HG03060 (cell line): ENCODE measurements around the gene FCHO1.

Source experiments
- ATAC-seq: cut with Tn5 transposase; IDR thresholded peaks from one replicate; pipeline ENCODE4 v1.9.1; 2021; ENCODE audit warnings: low read depth, moderate number of reproducible peaks; ENCODE audit not compliant: unreplicated experiment

Gene FCHO1, protein sequence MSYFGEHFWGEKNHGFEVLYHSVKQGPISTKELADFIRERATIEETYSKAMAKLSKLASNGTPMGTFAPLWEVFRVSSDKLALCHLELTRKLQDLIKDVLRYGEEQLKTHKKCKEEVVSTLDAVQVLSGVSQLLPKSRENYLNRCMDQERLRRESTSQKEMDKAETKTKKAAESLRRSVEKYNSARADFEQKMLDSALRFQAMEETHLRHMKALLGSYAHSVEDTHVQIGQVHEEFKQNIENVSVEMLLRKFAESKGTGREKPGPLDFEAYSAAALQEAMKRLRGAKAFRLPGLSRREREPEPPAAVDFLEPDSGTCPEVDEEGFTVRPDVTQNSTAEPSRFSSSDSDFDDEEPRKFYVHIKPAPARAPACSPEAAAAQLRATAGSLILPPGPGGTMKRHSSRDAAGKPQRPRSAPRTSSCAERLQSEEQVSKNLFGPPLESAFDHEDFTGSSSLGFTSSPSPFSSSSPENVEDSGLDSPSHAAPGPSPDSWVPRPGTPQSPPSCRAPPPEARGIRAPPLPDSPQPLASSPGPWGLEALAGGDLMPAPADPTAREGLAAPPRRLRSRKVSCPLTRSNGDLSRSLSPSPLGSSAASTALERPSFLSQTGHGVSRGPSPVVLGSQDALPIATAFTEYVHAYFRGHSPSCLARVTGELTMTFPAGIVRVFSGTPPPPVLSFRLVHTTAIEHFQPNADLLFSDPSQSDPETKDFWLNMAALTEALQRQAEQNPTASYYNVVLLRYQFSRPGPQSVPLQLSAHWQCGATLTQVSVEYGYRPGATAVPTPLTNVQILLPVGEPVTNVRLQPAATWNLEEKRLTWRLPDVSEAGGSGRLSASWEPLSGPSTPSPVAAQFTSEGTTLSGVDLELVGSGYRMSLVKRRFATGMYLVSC

DNA sequence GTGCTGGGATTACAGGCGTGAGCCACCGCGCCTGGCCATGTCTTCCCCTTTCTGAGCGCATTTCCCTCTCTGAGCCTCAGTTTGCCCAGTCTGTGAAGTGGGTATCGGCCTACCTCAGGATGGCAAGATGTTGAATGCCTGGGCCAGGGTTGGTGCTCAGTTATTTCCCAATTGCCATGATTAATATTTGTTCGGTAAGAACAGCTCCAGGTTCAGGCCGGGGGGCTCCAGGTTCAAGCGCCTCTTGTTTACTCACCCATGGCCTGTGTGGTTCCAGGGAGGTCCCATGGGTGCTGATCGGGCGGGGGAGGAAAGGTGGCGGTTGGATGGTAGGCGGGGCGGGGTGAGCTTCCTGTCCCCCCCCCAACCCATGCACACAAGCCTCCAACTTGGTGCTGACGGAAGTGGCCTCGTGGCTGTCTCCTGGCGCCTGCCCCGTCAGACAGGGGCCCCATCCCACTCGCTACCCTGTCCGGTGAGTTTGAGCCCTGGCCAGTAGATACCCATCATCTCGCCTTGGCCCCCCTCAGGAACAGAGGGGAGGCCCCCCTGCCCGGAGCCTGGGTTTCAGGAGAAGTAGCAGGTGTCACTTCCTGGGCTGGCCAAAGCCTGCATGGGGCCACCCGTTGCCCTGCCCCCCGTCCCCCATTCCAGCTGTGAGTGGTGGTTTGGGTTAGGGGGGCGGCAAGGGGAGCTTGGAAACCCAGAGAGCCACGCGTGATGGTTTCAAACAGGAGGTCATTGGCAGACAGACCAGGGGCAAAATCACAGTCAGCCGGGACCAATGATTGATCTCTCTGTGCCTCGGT lies at the start of gene FCHO1:
TSS of gene FCHO1 (plus strand) at position 375 of the 809 bp plus-strand sequence. CDS start 3,688 bp downstream, outside the sequence.
- ATAC-seq: no peak

DNA sequence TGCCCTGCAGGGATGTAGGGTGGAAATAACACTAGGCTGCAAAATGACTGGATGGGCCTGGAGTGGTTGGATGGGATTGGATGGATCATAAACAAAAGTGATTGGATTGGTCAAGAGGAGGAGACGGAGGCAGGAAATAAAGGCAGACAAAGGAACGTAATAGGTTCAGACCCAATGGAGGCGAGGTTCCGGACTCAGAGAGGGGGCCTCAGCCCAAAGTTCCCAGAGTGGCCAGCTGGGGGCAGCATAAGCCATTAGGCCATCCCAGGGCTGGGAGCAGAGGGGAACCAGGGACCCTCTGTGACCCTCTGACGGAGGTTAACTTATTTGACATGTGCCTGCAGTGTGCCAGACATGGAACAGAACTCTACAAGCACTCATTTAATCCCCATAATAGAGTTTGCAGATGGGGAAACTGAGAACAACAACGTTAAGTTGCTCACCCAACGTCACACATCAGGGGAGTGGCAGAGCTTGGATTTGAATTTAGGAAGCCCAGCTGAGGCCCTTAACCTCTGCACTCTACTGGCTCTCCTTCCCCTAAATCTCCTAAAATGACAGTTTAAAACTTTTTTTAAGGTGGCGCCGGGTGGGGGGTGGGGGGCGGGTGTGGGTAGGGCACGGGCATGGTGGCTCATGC lies 47.3 kb upstream of the FCHO1 start:
- ATAC-seq: no peak

DNA sequence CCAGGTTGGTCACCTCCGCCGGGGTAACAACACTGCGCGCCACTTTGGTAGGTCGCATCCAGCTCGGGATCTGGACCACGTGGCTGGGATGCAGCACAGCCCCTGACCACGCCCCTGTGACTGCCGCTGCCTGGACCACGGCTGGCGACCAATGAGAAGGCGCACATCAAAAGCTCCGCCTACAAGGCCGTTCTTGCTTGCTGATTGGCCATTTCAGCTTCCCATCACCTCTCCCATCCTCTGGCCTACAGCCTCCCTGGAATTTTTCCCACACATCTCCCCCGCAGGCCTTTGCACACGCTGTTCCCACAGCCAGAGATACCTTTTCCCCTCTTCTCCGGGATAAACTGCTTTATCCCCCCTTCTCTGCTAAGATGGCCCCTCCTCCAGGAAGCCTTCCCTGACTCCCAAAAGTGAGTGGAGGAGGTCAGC lies 44.5 kb upstream of the FCHO1 start:
- no peak for ATAC-seq

DNA sequence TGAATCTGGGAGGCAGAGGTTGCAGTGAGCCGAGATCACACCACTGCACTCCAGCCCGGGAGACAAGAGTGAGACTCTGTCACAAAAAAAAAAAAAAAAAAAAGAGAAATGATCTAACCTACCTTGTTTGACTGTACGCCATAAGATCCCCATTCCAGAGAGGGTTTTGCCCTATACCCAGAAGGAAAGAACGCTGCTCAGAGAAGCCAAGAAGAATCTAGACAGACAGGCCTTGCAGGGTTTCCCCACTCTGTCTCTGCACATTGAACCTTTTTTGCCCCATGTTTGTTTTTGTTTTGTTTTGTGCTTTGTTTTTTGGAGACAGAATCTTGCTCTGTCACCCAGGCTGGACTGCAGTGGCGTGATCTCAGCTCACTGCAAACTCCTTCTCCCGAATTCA lies 39.4 kb upstream of the FCHO1 start:
- no peak for ATAC-seq

DNA sequence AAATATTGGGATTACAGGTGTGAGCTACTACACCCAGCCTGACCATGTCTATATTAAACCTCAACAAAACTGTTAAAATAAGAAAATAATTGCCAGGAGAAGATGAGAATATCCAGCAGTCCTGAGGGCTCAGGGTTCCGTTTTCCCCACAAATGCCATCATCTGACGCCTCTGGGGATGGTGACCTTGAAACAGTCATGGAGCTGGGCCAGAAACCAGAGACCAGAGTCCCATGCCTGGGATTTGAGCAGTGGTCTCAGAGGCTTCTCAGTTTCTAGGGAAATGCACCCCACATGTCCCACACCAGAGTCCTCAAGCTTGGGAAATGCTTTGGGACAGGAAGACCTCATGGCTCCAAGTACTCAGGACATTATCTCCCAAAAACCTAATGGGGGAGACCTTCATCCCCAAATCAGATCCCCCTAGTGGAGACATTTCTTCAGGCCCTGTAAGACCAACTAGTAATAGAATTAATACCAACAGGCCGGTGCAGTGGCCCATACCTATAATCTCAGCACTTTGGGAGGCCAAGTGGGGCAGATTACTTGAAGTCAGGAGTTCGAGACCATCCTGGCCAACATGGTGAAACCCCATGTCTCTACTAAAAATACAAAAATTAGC lies 34.9 kb upstream of the FCHO1 start:
- no peak for ATAC-seq

DNA sequence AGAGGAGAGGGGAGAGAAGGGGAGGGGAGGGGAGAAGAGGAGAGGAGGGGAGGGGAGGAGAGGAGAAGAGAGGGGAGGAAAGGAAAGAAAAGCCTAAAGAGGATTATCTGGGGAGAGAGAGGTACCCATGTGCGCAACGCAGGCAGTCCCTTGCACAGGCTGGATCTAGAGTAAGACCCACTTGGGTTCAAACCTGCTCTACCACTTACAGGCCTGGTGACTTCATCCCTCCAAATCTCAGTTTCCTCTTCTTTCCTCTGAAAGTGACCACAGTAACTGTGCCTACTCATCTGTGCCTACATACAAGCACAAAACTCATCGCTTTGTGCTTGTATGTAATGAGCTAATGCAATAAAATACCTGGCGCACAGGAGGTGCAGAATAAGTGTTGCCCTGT lies 32.7 kb upstream of the FCHO1 start:
- ATAC-seq: no peak

DNA sequence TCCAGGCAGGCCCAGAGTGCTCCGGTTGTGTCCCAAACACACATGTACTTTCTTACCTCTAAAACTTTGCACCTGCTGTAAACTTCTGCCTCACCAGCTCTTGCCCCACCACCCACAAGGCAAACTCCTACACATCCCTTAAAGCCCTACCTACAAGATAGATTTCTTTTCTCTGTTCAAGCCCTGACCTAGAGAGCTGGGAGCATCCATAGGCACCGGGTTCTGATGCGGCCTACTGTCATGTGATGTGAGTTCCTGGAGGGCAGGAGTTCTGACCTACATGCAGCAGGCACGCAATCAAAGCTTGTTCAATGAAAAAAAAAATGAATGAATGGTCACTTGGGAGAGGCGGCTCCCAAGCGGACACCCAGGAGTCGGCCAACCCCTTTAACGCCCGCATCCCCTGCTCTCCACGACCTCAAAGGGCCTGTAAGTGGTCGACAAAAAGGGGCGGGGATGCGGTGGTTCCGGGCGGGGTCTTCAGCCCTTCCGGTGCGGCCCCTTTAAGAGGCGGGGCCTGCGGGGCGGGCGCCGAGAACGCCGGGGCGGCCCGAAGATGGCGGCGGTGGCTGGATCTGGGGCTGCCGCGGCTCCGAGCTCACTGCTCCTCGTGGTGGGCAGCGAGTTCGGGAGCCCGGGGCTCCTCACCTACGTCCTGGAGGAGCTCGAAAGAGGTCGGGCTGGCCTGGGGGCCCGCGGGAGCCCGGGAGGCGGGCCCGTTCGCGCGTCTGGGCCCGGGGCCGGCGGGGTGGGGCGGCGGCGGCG lies 32.1 kb upstream of the FCHO1 start, which contains the start of gene MAP1S:
TSS of gene MAP1S (plus strand) at position 534 of the 765 bp plus-strand sequence. CDS start at position 557, 23 bp downstream.
- ATAC-seq: no peak

DNA sequence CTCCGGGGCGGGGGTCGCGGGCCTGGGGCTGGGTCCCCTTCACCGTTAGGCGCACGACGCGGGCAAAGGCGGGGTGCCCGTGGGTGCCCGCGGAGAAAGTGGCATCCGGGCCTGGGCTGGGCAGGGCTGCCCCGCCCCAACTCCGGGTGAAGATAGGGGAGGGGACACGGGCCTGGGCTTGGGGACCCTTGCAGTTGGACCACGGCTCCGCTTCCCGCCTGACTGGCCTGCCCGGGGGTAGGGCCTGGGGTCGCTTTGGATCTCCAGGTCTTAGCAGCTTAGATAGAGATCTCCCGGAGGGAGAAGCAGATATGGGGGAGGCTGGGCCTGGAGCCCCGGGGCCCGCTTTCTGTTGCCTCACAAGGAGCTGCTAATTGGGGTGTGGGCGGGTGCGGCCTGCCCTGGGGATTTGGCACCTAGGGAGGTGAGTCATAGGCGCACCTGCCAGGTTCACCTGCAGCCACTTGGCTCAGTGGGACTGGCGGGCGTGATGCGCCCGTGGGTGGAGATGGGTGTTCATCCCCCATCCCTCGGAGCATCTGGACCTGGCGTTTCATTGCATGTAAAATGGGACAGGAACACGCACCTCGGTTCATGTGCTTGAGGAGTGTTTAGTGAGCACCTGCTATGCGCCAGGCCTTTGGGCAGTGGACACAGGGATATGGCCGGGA lies 31.4 kb upstream of the FCHO1 start:
- no peak for ATAC-seq

DNA sequence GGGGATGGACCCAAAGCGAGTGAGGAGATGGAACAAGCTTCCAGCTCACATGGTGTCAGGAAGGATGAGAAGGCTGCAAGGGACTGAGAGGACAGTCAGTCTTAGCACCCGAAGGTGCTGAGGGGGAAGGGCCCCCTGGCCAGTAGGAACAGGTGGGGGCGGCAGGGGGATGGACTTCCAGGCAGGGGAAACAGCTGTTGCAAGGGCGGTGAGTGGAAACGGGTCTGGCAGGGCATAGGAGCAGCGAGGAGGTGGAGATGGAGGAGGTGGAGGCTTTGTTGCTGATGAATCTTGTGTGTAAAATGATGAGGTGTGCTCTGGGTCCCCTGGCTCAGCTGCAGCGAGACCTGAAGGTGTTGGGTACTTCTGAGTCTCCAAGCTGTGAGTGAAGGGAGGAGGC lies 30.8 kb upstream of the FCHO1 start:
- no peak for ATAC-seq

DNA sequence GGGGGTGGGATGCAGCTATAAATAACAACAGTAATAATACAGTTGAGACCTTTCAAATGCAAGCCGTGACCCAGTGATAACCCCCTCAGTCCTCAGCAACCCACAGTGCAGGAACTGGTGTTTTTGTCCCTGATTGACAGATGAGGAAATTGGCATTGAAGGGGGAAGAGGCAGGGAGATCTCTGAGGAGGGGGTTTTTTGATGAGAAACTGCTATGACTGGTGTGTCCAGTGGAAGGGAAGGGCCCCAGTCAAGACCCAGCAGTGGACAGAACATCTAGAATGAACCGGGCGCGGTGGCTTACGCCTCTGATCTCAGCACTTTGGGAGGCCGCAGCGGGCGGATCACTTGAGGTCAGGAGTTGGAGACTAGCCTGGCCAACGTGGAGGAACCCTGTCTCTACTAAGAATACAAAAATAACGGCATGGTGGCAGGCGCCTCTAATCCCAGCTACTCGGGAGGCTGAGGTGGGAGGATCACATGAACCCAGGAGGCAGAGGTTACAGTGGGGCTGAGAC lies 30.1 kb upstream of the FCHO1 start:
- ATAC-seq: no peak

DNA sequence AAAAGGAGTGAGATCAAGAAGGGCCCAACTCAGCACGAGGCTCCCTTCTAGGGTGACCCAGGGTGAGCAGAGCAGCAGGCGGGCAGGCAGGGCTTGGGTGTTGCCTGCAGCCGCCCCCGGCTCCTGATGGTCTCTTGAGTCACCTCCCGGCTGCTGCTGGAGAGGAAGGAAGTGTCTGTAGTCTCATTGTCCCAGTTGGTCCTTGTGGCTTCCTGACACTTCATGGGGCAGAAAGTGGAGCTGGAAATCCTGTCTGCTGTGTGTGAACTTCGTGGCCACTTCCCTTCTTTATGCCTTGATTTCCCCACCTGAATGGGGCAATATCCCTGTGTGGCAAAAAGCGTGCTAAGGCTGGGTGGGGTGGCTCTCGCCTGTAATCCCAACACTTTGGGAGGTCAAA lies 29.5 kb upstream of the FCHO1 start:
- no peak for ATAC-seq

DNA sequence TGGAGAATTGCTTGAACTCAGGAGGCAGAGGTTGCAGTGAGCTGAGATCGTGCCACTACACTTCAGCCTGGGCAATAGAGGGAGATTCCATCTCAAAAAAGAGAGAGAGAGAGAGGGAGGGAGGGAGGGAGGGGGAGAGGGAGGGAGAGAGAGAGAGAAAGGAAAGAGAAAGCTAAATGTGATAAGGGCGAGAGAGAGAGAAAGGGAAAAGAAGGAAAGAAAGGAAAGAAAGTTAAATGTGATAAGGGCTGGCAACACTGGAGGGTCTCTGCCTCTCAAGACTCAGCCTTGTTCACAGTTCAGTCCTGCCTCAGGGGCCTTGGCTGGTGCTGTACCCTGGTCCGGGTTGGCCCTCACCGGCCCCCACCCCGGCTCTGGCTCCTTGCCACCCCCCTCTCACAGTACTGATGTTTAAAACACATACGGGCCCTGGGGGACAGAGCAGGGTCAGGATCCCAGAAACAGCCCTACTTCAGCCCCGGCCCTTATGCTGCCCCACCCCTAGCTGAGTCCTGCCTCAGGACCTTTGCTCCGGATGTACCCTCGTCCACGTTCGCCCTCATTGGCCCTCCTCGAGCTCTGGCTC lies 28.5 kb upstream of the FCHO1 start:
- no peak for ATAC-seq

DNA sequence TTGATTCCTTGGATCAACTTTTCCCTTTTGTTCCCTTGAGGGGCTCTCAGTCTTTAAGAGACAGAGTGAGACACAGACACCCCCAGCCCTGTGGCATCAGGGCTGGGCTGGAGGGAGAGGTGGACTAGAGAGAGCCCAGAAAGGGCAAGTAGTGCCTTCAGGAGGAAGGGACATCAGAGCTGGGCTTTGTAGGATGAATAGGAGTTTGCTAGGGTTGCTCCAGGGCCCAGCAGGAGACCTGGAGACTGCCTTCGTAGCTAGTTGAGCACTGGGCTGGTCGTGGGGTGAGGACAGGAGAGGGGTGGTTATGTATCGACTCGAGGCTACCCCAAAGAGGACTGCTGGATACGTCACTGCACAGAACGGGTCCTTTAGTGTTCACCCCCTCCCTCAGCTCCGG lies 26.6 kb upstream of the FCHO1 start:
- ATAC-seq: no peak

DNA sequence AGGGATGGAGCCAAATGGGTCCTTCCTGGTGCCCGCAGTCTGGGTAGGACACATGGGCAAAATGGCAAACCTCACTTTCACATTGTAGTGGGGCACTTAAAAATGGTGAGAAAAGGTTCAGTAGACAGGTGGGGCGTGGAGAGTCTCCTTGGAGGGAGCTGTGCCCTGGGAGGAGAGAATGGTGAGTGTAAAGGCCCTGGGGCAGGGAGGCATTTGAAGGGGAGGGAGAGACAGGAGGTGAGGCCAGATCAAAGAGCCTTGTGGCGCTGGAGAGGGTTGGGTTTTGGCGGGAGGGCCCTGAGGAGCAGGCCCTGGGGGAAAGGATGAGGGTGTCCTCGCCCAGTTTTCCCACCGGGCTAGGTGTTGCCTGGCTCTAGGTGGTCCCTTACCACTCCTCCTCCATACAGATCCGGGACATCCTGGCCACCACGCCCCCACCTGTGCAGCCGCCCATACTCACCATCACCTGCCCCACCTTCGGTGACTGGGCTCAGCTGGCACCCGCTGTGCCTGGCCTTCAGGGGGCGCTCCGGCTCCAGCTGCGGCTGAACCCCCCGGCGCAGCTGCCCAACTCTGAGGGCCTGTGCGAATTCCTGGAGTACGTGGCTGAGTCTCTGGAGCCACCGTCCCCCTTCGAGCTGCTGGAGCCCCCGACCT lies 25.7 kb upstream of the FCHO1 start:
- no peak for ATAC-seq

DNA sequence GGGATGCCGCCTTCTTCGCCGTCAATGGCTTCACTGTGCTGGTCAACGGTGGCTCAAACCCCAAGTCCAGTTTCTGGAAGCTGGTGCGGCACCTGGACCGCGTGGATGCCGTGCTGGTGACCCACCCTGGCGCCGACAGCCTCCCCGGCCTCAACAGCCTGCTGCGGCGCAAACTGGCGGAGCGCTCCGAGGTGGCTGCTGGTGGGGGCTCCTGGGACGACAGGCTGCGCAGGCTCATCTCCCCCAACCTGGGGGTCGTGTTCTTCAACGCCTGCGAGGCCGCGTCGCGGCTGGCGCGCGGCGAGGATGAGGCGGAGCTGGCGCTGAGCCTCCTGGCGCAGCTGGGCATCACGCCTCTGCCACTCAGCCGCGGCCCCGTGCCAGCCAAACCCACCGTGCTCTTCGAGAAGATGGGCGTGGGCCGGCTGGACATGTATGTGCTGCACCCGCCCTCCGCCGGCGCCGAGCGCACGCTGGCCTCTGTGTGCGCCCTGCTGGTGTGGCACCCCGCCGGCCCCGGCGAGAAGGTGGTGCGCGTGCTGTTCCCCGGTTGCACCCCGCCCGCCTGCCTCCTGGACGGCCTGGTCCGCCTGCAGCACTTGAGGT lies 25.0 kb upstream of the FCHO1 start:
- no peak for ATAC-seq

DNA sequence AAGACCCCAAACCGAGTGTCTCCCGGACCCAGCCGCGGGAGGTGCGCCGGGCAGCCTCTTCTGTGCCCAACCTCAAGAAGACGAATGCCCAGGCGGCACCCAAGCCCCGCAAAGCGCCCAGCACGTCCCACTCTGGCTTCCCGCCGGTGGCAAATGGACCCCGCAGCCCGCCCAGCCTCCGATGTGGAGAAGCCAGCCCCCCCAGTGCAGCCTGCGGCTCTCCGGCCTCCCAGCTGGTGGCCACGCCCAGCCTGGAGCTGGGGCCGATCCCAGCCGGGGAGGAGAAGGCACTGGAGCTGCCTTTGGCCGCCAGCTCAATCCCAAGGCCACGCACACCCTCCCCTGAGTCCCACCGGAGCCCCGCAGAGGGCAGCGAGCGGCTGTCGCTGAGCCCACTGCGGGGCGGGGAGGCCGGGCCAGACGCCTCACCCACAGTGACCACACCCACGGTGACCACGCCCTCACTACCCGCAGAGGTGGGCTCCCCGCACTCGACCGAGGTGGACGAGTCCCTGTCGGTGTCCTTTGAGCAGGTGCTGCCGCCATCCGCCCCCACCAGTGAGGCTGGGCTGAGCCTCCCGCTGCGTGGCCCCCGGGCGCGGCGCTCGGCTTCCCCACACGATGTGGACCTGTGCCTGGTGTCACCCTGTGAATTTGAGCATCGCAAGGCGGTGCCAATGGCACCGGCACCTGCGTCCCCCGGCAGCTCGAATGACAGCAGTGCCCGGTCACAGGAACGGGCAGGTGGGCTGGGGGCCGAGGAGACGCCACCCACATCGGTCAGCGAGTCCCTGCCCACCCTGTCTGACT lies 24.1 kb upstream of the FCHO1 start:
- ATAC-seq: no peak
